IMR-90 (cell line): ENCODE data around the gene BAZ2B. TPM values are rescaled to one million over a fixed set of nuclear protein-coding genes. Genes with fewer than 3 reads are reported as not detected.

Source experiments
- ATAC-seq: fragments of 200-7000 bp; cut with Tn5 transposase; 2 replicates; pipeline ENCODE4 v1.9.1; 2020; ENCODE audit warnings: low read depth, mild to moderate bottlenecking, moderate library complexity
- BruUV-seq: library from RNA; stranded (reverse); fragments of 400-500 nt; replicated peaks from 2 replicates; lab custom pipeline; 2021; lab: Mats Ljungman, UMichigan
- CTCF ChIA-PET: fragments of 300-600 bp; formaldehyde crosslinking; extraction: SDS; loops from one replicate; lab custom pipeline; 2021; ENCODE audit warnings: antibody characterized with exemption; lab: Yijun Ruan, JAX
- POLR2A ChIA-PET: fragments of 300-600 bp; sonication (Branson Sonifier 250); formaldehyde crosslinking; loops from one replicate; lab custom pipeline; 2022; ENCODE audit warnings: antibody characterized with exemption; ENCODE audit not compliant: unreplicated experiment; lab: Charles Lee
- DNase-seq: peaks from one replicate; pipeline ENCODE4 v3.0.0; 2013
- H2AFZ ChIP-seq: replicated peaks from 2 replicates; pipeline ENCODE3; 2013; ENCODE audit warnings: low read length, mild to moderate bottlenecking; ENCODE audit not compliant: poor library complexity
- H2AK5ac ChIP-seq: 2 replicates; pipeline ENCODE4 v1.6.1; 2013; ENCODE audit warnings: low read depth, low read length, inconsistent platforms
- H2AK9ac ChIP-seq: replicated peaks from 2 replicates; pipeline ENCODE3; 2013; ENCODE audit warnings: mild to moderate bottlenecking, low read depth, low read length, moderate library complexity; ENCODE audit not compliant: poor library complexity
- H2BK120ac ChIP-seq: 2 replicates; pipeline ENCODE4 v1.6.1; 2013; ENCODE audit warnings: low read depth, low read length, inconsistent platforms
- H2BK15ac ChIP-seq: 3 replicates; pipeline ENCODE4 v1.6.1; 2013; ENCODE audit warnings: low read depth, low read length, inconsistent platforms
- H2BK20ac ChIP-seq: 2 replicates; pipeline ENCODE4 v1.6.1; 2013; ENCODE audit warnings: low read depth, mild to moderate bottlenecking, inconsistent platforms, low read length, moderate library complexity
- H2BK5ac ChIP-seq: 2 replicates; pipeline ENCODE4 v1.6.1; 2013; ENCODE audit warnings: mild to moderate bottlenecking, low read depth, low read length, inconsistent platforms; ENCODE audit not compliant: poor library complexity, severe bottlenecking
- H3K14ac ChIP-seq: replicated peaks from 2 replicates; pipeline ENCODE4 v1.6.1; 2013; ENCODE audit warnings: low read depth, low read length, inconsistent platforms
- H3K18ac ChIP-seq: 2 replicates; pipeline ENCODE4 v1.6.1; 2013; ENCODE audit warnings: low read depth, low read length, control low read depth
- H3K23ac ChIP-seq: 2 replicates; pipeline ENCODE4 v1.6.1; 2013; ENCODE audit warnings: low read depth, low read length, inconsistent platforms
- H3K27ac ChIP-seq: 2 replicates; pipeline ENCODE4 v1.5.1; 2013; ENCODE audit warnings: mild to moderate bottlenecking, control low read depth, low read length; ENCODE audit not compliant: insufficient read depth
- H3K27me3 ChIP-seq: 2 replicates; pipeline ENCODE4 v1.6.1; 2013; ENCODE audit warnings: low read length; ENCODE audit not compliant: control insufficient read depth, insufficient read depth
- H3K36me3 ChIP-seq: 2 replicates; pipeline ENCODE4 v1.6.1; 2013; ENCODE audit warnings: low read length, mixed read lengths; ENCODE audit not compliant: control insufficient read depth, insufficient read depth
- H3K4ac ChIP-seq: 2 replicates; pipeline ENCODE4 v1.6.1; 2013; ENCODE audit warnings: low read depth, low read length, inconsistent platforms
- H3K4me1 ChIP-seq: 2 replicates; pipeline ENCODE4 v1.6.1; 2013; ENCODE audit warnings: low read length, mixed read lengths; ENCODE audit not compliant: control insufficient read depth, insufficient read depth
- H3K4me2 ChIP-seq: 2 replicates; pipeline ENCODE4 v1.6.1; 2013; ENCODE audit warnings: low read depth, mild to moderate bottlenecking, control low read depth, low read length, moderate library complexity
- H3K4me3 ChIP-seq: 2 replicates; pipeline ENCODE4 v1.5.1; 2013; ENCODE audit warnings: low read depth, mild to moderate bottlenecking, control low read depth, low read length, moderate library complexity; ENCODE audit not compliant: insufficient read depth
- H3K56ac ChIP-seq: 2 replicates; pipeline ENCODE4 v1.6.1; 2013; ENCODE audit warnings: low read length, inconsistent platforms; ENCODE audit not compliant: insufficient read depth; ENCODE audit errors: extremely low read depth
- H3K79me1 ChIP-seq, 2 experiments: 2 replicates each; pipeline ENCODE4 v1.6.1; 2013; ENCODE audit warnings: low read length in 2 of 2, inconsistent platforms in 1 of 2, low read depth in 1 of 2
- H3K9ac ChIP-seq: 2 replicates; pipeline ENCODE4 v1.6.1; 2013; ENCODE audit warnings: low read depth, low read length, control low read depth
- H3K9me1 ChIP-seq: 2 replicates; pipeline ENCODE4 v1.6.1; 2013; ENCODE audit warnings: low read length, inconsistent platforms; ENCODE audit not compliant: insufficient read depth
- H3K9me3 ChIP-seq: 2 replicates; pipeline ENCODE4 v1.6.1; 2013; ENCODE audit warnings: low read length; ENCODE audit not compliant: control insufficient read depth, insufficient read depth
- H4K20me1 ChIP-seq: 2 replicates; pipeline ENCODE4 v1.6.1; 2013; ENCODE audit warnings: low read length, inconsistent platforms; ENCODE audit not compliant: insufficient read depth
- H4K5ac ChIP-seq: 2 replicates; pipeline ENCODE4 v1.6.1; 2013; ENCODE audit warnings: mild to moderate bottlenecking, low read depth, low read length, control low read depth
- H4K8ac ChIP-seq, 2 experiments: 2 replicates each; pipeline ENCODE4 v1.6.1; 2013; ENCODE audit warnings: low read depth in 2 of 2, low read length in 2 of 2, control low read depth in 1 of 2, inconsistent platforms in 1 of 2
- H4K91ac ChIP-seq: 2 replicates; pipeline ENCODE4 v1.6.1; 2013; ENCODE audit warnings: low read depth, low read length, inconsistent platforms; ENCODE audit not compliant: insufficient read depth
- CHD1 ChIP-seq: IDR thresholded peaks from 2 replicates; pipeline ENCODE4 v1.6.1; 2012; ENCODE audit warnings: low read depth, low read length, improper control_type of control experiment
- MAFK ChIP-seq: IDR thresholded peaks from 2 replicates; pipeline ENCODE4 v1.6.1; 2012; ENCODE audit warnings: low read depth, low read length, improper control_type of control experiment
- MXI1 ChIP-seq: IDR thresholded peaks from 2 replicates; pipeline ENCODE4 v1.6.1; 2012; ENCODE audit warnings: low read depth, mild to moderate bottlenecking, low read length, moderate library complexity, borderline replicate concordance
- SMC3 ChIP-seq: fragments of 150-350 bp; IDR thresholded peaks from 2 replicates; pipeline ENCODE4 v1.6.1; 2016; ENCODE audit warnings: low read depth, mild to moderate bottlenecking, antibody characterized with exemption, low read length, moderate library complexity
- dilution Hi-C: fragments of 300-500 bp; cut with HindIII; formaldehyde crosslinking; loops from one replicate; pipeline ENCODE4 v1.14.3; 2018; ENCODE audit warnings: low sequenced_read_pairs; ENCODE audit not compliant: unreplicated experiment
- in situ Hi-C: fragments of 300-500 bp; cut with MboI; formaldehyde crosslinking; loops from 3 replicates; pipeline ENCODE4 v1.14.3; 2019; ENCODE audit warnings: low sequenced_read_pairs, inconsistent platforms, mixed read lengths
- intact Hi-C: fragments of 100-400 bp; cut with micrococcal nuclease; formaldehyde crosslinking; loops from 2 replicates; pipeline ENCODE4 v1.10.0; 2022
- polyA plus RNA-seq, 3 experiments: library from polyadenylated mRNA; depleted of rRNA; stranded (reverse); fragments of >200 nt; gene quantifications; 2 replicates each; pipeline ENCODE4 v1.2.3, GENCODE V29; 2012; ENCODE audit warnings: low replicate concordance in 1 of 3
- total RNA-seq: library from RNA; depleted of rRNA; stranded (reverse); fragments of >200 nt; gene quantifications from 2 replicates; pipeline ENCODE4 v1.2.3, GENCODE V29; 2012

The BAZ2B gene
- total and polyA plus RNA-seq, 2 of the 4 experiments (the other 2 are of a cell fraction): 8.9 to 42.1 TPM

GRCh38 chr2:159307942-159308341 lies 308.4 kb downstream of the BAZ2B start:
- H3K36me3 ChIP-seq: no peaks in the 10 kb centered on the region
- intact Hi-C loops: no loop called here
- no peak overlapping the region for H2BK120ac ChIP-seq
- H3K9ac ChIP-seq: no peak overlapping the region
- H2BK15ac ChIP-seq: no peak overlapping the region
- no peak overlapping the region for H3K4me2 ChIP-seq
- no peaks in the 10 kb centered on the region for H3K79me1 ChIP-seq
- ChIA-PET POLR2A (no interaction called here), CTCF (no interaction called here)
- no peak overlapping the region for H2BK5ac ChIP-seq
- no peak overlapping the region for H3K14ac ChIP-seq
- no peak overlapping the region for H4K5ac ChIP-seq
- no peak overlapping the region for H3K18ac ChIP-seq
- no TSS peak for BruUV-seq
- no peak overlapping the region for H3K4ac ChIP-seq
- H3K27ac ChIP-seq: no peak overlapping the region
- H3K9me1 ChIP-seq: no peaks in the 10 kb centered on the region
- H4K8ac ChIP-seq: no peak overlapping the region
- H2BK20ac ChIP-seq: no peak overlapping the region
- no peaks in the 10 kb centered on the region; the same call in 1 of the 2 replicates for H3K9me3 ChIP-seq
- no peak overlapping the region for H2AFZ ChIP-seq
- H3K4me3 ChIP-seq: no peak overlapping the region
- no peak overlapping the region for H2AK9ac ChIP-seq
- H4K91ac ChIP-seq: no peak overlapping the region
- no peak overlapping the region for H3K23ac ChIP-seq
- ATAC-seq: no peak
- H3K4me1 ChIP-seq: no peaks in the 10 kb centered on the region
- no peak overlapping the region for H3K56ac ChIP-seq
- no peak overlapping the region for H2AK5ac ChIP-seq
- H3K27me3 ChIP-seq: no peaks in the 10 kb centered on the region
- in situ Hi-C loops: no loop called here
- DNase-seq: no peak
- H4K20me1 ChIP-seq: no peaks in the 10 kb centered on the region
- TF ChIP-seq SMC3: no peak
- TF ChIP-seq CHD1: no peak
- TF ChIP-seq MXI1: no peak
- TF ChIP-seq MAFK: peak; percentile 72
- dilution Hi-C loops: no loop called here
